GM18868 (cell line): ENCODE measurements around the gene DYNC2I2.

Experiments
- ATAC-seq: cut with Tn5 transposase; IDR thresholded peaks from one replicate; pipeline ENCODE4 v1.9.1; 2021; ENCODE audit warnings: mild to moderate bottlenecking, moderate library complexity; ENCODE audit not compliant: unreplicated experiment

Gene DYNC2I2

GRCh38 chr9:128636556-128637530 lies 19.8 kb downstream of the DYNC2I2 start:
- ATAC-seq = no peak

GRCh38 chr9:128636024-128636390 lies 20.6 kb downstream of the DYNC2I2 start:
- ATAC-seq = no peak

GRCh38 chr9:128635266-128636023 lies 21.2 kb downstream of the DYNC2I2 start:
- no peak for ATAC-seq

GRCh38 chr9:128634651-128635262 lies 21.9 kb downstream of the DYNC2I2 start:
- no peak for ATAC-seq

GRCh38 chr9:128634111-128634510 lies 22.5 kb downstream of the DYNC2I2 start:
- no peak for ATAC-seq

- ATAC-seq = no peak
Measured at GRCh38 chr9:128633601-128634000, 23.0 kb downstream of the DYNC2I2 start.

- ATAC-seq = no peak
Measured at GRCh38 chr9:128633057-128633456, 23.6 kb downstream of the DYNC2I2 start.

- ATAC-seq = no peak
Measured at GRCh38 chr9:128632486-128632885, 24.2 kb downstream of the DYNC2I2 start.

GRCh38 chr9:128632066-128632465 lies 24.6 kb downstream of the DYNC2I2 start:
- no peak for ATAC-seq

GRCh38 chr9:128631636-128632035 lies 25.0 kb downstream of the DYNC2I2 start:
- ATAC-seq = no peak

- ATAC-seq = no peak
Measured at GRCh38 chr9:128629852-128630545, 26.6 kb downstream of the DYNC2I2 start.

GRCh38 chr9:128629136-128629535 lies 27.5 kb downstream of the DYNC2I2 start:
- no peak for ATAC-seq

GRCh38 chr9:128628471-128629048 lies 28.1 kb downstream of the DYNC2I2 start:
- no peak for ATAC-seq

GRCh38 chr9:128627906-128628305 lies 28.7 kb downstream of the DYNC2I2 start:
- ATAC-seq = no peak

- ATAC-seq = no peak
Measured at GRCh38 chr9:128627127-128627715, 29.4 kb downstream of the DYNC2I2 start.

- ATAC-seq = no peak
Measured at GRCh38 chr9:128626181-128626580, 30.5 kb downstream of the DYNC2I2 start.

GRCh38 chr9:128625391-128626146 lies 31.1 kb downstream of the DYNC2I2 start:
- no peak for ATAC-seq

- no peak for ATAC-seq
Measured at GRCh38 chr9:128624566-128624965, 32.1 kb downstream of the DYNC2I2 start.

GRCh38 chr9:128621730-128622455 lies 34.8 kb downstream of the DYNC2I2 start:
- no peak for ATAC-seq
